WTC11 (cell line): ENCODE measurements around the gene HDAC5. TPM values are rescaled to one million over a fixed set of nuclear protein-coding genes. Genes with fewer than 3 reads are reported as not detected.

Experiments used
- ATAC-seq: fragments of 200-7000 bp; cut with Tn5 transposase; 2 replicates; pipeline ENCODE4 v1.10.0; 2021; ENCODE audit warnings: mild to moderate bottlenecking, moderate library complexity
- CTCF ChIA-PET: fragments of 300-600 bp; sonication (Branson Sonifier 250); formaldehyde crosslinking; loops from one replicate; lab custom pipeline; 2021; ENCODE audit warnings: antibody characterized with exemption; lab: Charles Lee
- POLR2A ChIA-PET: fragments of 350-600 bp; sonication (Branson Sonifier 250); formaldehyde crosslinking; loops from one replicate; lab custom pipeline; 2021; ENCODE audit warnings: antibody characterized with exemption; lab: Charles Lee
- DNase-seq: peaks from one replicate; pipeline ENCODE4 v3.0.0; 2021; ENCODE audit warnings: low spot score
- H3K27ac Mint-ChIP-seq: 2 replicates; pipeline ENCODE4 v1.8.0; 2021; ENCODE audit warnings: mixed read lengths
- H3K27me3 Mint-ChIP-seq: 2 replicates; pipeline ENCODE4 v1.8.0; 2021; ENCODE audit warnings: low read depth, mild to moderate bottlenecking, moderate library complexity, mixed read lengths
- H3K36me3 Mint-ChIP-seq: 2 replicates; pipeline ENCODE4 v1.8.0; 2021; ENCODE audit warnings: mixed read lengths
- H3K4me1 Mint-ChIP-seq: 2 replicates; pipeline ENCODE4 v1.8.0; 2022; ENCODE audit warnings: mixed read lengths
- H3K4me3 Mint-ChIP-seq: 2 replicates; pipeline ENCODE4 v1.8.0; 2021; ENCODE audit warnings: mild to moderate bottlenecking, moderate library complexity, mixed read lengths
- H3K9me3 Mint-ChIP-seq: 2 replicates; pipeline ENCODE4 v1.8.0; 2021; ENCODE audit warnings: mixed read lengths
- CBFB ChIP-seq: sonication (generic); formaldehyde crosslinking; IDR thresholded peaks from 2 replicates; pipeline ENCODE4 v1.8.1; 2022; ENCODE audit warnings: mild to moderate bottlenecking, low read depth, missing genetic modification reagents
- ELF4 ChIP-seq: sonication (generic); formaldehyde crosslinking; IDR thresholded peaks from 2 replicates; pipeline ENCODE4 v1.8.1; 2022; ENCODE audit warnings: low read depth, mild to moderate bottlenecking, moderate library complexity, missing genetic modification reagents
- EMX1 ChIP-seq: fragments of 250-450 bp; sonication (Bioruptor Pico); IDR thresholded peaks from 2 replicates; pipeline ENCODE4 v1.8.0; 2021; ENCODE audit warnings: mild to moderate bottlenecking
- GABPB1 ChIP-seq: sonication (generic); formaldehyde crosslinking; IDR thresholded peaks from 2 replicates; pipeline ENCODE4 v1.8.1; 2023; ENCODE audit warnings: mild to moderate bottlenecking, missing genetic modification reagents
- GRHL2 ChIP-seq: fragments of 250-450 bp; sonication (Bioruptor Pico); IDR thresholded peaks from 2 replicates; pipeline ENCODE4 v1.8.0; 2022; ENCODE audit warnings: mild to moderate bottlenecking, moderate library complexity; ENCODE audit not compliant: insufficient replicate concordance, severe bottlenecking
- HMGA2 ChIP-seq: fragments of 250-450 bp; sonication (Bioruptor Pico); IDR thresholded peaks from 2 replicates; pipeline ENCODE4 v1.4.0; 2021; ENCODE audit warnings: mild to moderate bottlenecking, moderate library complexity
- JAZF1 ChIP-seq: fragments of 250-450 bp; sonication (Bioruptor Pico); IDR thresholded peaks from 2 replicates; pipeline ENCODE4 v1.9.0; 2021; ENCODE audit warnings: moderate library complexity, mild to moderate bottlenecking, inconsistent platforms
- KAT7 ChIP-seq: sonication (generic); formaldehyde crosslinking; IDR thresholded peaks from 2 replicates; pipeline ENCODE4 v1.8.1; 2023; ENCODE audit warnings: missing genetic modification reagents, mild to moderate bottlenecking, borderline replicate concordance
- NFATC4 ChIP-seq: fragments of 250-450 bp; sonication (Bioruptor Pico); IDR thresholded peaks from 2 replicates; pipeline ENCODE4 v1.9.0; 2021; ENCODE audit warnings: mild to moderate bottlenecking
- SP1 ChIP-seq: sonication (generic); formaldehyde crosslinking; conservative IDR thresholded peaks from 2 replicates; pipeline ENCODE4 v1.8.1; 2022; ENCODE audit warnings: missing genetic modification reagents
- ZNF121 ChIP-seq: sonication (generic); formaldehyde crosslinking; IDR thresholded peaks from 2 replicates; pipeline ENCODE4 v1.8.0; 2023; ENCODE audit warnings: missing genetic modification reagents
- ZNF138 ChIP-seq: sonication (generic); formaldehyde crosslinking; conservative IDR thresholded peaks from 2 replicates; pipeline ENCODE4 v1.8.1; 2022; ENCODE audit warnings: mild to moderate bottlenecking, moderate library complexity, missing genetic modification reagents
- ZNF263 ChIP-seq: sonication (generic); formaldehyde crosslinking; IDR thresholded peaks from 2 replicates; pipeline ENCODE4 v1.8.1; 2022; ENCODE audit warnings: low read depth, mild to moderate bottlenecking, moderate library complexity, missing genetic modification reagents
- ZNF423 ChIP-seq: fragments of 250-450 bp; sonication (Bioruptor Pico); IDR thresholded peaks from 2 replicates; pipeline ENCODE4 v2.1.2; 2022; ENCODE audit warnings: mild to moderate bottlenecking, moderate library complexity
- total RNA-seq: library from RNA; stranded (reverse); gene quantifications from 3 replicates; pipeline ENCODE4 v1.2.3, GENCODE V29; 2021
- TF ChIP-seq, protein P1 (sequence below): sonication (generic); formaldehyde crosslinking; IDR thresholded peaks from 2 replicates; pipeline ENCODE4 v1.8.1; 2022; ENCODE audit warnings: missing genetic modification reagents, borderline replicate concordance
- TF ChIP-seq, protein P2 (sequence below): sonication (generic); formaldehyde crosslinking; IDR thresholded peaks from 2 replicates; pipeline ENCODE4 v1.8.1; 2023; ENCODE audit warnings: mild to moderate bottlenecking, moderate library complexity, missing genetic modification reagents
- TF ChIP-seq, protein P3 (sequence below): sonication (generic); formaldehyde crosslinking; IDR thresholded peaks from 2 replicates; pipeline ENCODE4 v1.8.1; 2023; ENCODE audit warnings: mild to moderate bottlenecking, missing genetic modification reagents, moderate library complexity
- TF ChIP-seq, protein P4 (sequence below): sonication (generic); formaldehyde crosslinking; IDR thresholded peaks from 2 replicates; pipeline ENCODE4 v1.8.0; 2022; ENCODE audit warnings: missing genetic modification reagents
- TF ChIP-seq, protein P5 (sequence below): sonication (generic); formaldehyde crosslinking; IDR thresholded peaks from 2 replicates; pipeline ENCODE4 v1.8.1; 2022; ENCODE audit warnings: mild to moderate bottlenecking, missing genetic modification reagents, moderate library complexity, borderline replicate concordance

The HDAC5 gene
- total RNA-seq, 1 experiment from 2014 or later, result 61.6 TPM

DNA sequence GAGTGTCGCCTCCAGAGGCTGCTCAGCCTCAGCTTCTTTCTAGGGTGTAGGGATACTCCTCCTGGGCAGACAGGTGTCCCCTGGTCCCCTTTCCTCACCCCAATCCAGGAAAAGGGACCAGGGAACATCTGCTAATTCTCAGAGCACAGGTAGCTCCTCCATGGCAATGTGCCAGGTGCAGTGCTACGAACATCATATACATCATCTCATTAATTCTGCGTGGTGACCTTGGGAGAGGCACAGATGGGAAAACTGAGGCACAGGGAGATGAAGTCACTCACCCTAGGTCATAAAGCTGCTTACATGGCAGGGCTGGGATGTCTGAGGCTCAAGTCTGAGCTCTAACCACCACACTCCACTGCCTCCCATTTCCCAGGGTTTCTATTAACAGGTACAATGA, 11.7 kb downstream of the HDAC5 start:
- POLR2A ChIA-PET, result interaction anchor here (0.8 to 1.5 kb wide), 6 partner anchors 11 to 97 kb away, joined by 3 to 7 read pairs (median 3); partner anchors contain the start of genes HDAC5 and TMEM101
- TF ChIP-seq GRHL2 (CRISPR knock-in tag) (no peak), ZNF263 (CRISPR knock-in tag) (no peak), ELF4 (CRISPR knock-in tag) (no peak), EMX1 (CRISPR knock-in tag) (no peak), HMGA2 (CRISPR knock-in tag) (no peak), JAZF1 (no peak), GABPB1 (CRISPR knock-in tag) (no peak), SP1 (CRISPR knock-in tag) (no peak), KAT7 (CRISPR knock-in tag) (no peak), ZNF138 (no peak), CBFB (no peak), NFATC4 (CRISPR knock-in tag) (no peak), ZNF423 (CRISPR knock-in tag) (no peak), ZNF121 (CRISPR knock-in tag) (no peak)
- TF ChIP-seq, protein P1, sequence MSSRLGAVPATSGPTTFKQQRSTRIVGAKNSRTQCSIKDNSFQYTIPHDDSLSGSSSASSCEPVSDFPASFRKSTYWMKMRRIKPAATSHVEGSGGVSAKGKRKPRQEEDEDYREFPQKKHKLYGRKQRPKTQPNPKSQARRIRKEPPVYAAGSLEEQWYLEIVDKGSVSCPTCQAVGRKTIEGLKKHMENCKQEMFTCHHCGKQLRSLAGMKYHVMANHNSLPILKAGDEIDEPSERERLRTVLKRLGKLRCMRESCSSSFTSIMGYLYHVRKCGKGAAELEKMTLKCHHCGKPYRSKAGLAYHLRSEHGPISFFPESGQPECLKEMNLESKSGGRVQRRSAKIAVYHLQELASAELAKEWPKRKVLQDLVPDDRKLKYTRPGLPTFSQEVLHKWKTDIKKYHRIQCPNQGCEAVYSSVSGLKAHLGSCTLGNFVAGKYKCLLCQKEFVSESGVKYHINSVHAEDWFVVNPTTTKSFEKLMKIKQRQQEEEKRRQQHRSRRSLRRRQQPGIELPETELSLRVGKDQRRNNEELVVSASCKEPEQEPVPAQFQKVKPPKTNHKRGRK (CRISPR knock-in tag), result no peak
- TF ChIP-seq, protein P2, sequence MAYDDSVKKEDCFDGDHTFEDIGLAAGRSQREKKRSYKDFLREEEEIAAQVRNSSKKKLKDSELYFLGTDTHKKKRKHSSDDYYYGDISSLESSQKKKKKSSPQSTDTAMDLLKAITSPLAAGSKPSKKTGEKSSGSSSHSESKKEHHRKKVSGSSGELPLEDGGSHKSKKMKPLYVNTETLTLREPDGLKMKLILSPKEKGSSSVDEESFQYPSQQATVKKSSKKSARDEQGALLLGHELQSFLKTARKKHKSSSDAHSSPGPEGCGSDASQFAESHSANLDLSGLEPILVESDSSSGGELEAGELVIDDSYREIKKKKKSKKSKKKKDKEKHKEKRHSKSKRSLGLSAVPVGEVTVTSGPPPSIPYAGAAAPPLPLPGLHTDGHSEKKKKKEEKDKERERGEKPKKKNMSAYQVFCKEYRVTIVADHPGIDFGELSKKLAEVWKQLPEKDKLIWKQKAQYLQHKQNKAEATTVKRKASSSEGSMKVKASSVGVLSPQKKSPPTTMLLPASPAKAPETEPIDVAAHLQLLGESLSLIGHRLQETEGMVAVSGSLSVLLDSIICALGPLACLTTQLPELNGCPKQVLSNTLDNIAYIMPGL, result no peak
- TF ChIP-seq, protein P3, sequence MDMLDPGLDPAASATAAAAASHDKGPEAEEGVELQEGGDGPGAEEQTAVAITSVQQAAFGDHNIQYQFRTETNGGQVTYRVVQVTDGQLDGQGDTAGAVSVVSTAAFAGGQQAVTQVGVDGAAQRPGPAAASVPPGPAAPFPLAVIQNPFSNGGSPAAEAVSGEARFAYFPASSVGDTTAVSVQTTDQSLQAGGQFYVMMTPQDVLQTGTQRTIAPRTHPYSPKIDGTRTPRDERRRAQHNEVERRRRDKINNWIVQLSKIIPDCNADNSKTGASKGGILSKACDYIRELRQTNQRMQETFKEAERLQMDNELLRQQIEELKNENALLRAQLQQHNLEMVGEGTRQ (CRISPR knock-in tag), result no peak
- TF ChIP-seq, protein P4, sequence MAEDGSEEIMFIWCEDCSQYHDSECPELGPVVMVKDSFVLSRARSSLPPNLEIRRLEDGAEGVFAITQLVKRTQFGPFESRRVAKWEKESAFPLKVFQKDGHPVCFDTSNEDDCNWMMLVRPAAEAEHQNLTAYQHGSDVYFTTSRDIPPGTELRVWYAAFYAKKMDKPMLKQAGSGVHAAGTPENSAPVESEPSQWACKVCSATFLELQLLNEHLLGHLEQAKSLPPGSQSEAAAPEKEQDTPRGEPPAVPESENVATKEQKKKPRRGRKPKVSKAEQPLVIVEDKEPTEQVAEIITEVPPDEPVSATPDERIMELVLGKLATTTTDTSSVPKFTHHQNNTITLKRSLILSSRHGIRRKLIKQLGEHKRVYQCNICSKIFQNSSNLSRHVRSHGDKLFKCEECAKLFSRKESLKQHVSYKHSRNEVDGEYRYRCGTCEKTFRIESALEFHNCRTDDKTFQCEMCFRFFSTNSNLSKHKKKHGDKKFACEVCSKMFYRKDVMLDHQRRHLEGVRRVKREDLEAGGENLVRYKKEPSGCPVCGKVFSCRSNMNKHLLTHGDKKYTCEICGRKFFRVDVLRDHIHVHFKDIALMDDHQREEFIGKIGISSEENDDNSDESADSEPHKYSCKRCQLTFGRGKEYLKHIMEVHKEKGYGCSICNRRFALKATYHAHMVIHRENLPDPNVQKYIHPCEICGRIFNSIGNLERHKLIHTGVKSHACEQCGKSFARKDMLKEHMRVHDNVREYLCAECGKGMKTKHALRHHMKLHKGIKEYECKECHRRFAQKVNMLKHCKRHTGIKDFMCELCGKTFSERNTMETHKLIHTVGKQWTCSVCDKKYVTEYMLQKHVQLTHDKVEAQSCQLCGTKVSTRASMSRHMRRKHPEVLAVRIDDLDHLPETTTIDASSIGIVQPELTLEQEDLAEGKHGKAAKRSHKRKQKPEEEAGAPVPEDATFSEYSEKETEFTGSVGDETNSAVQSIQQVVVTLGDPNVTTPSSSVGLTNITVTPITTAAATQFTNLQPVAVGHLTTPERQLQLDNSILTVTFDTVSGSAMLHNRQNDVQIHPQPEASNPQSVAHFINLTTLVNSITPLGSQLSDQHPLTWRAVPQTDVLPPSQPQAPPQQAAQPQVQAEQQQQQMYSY (CRISPR knock-in tag), result no peak
- TF ChIP-seq, protein P5, sequence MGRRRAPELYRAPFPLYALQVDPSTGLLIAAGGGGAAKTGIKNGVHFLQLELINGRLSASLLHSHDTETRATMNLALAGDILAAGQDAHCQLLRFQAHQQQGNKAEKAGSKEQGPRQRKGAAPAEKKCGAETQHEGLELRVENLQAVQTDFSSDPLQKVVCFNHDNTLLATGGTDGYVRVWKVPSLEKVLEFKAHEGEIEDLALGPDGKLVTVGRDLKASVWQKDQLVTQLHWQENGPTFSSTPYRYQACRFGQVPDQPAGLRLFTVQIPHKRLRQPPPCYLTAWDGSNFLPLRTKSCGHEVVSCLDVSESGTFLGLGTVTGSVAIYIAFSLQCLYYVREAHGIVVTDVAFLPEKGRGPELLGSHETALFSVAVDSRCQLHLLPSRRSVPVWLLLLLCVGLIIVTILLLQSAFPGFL (CRISPR knock-in tag), result no peak
- TF ChIP-seq, all 79 proteins: peak for 0
- Mint-ChIP-seq H3K4me1 (peaks cover 51% of the 10 kb centered on the region), H3K36me3 (no peaks in the 10 kb centered on the region), H3K9me3 (no peaks in the 10 kb centered on the region), H3K4me3 (peak overlapping the region; percentile 41), H3K27ac (peak overlapping the region; percentile 57), H3K27me3 (no peaks in the 10 kb centered on the region)
- CTCF ChIA-PET, result interaction anchor here (0.8 to 4.6 kb wide), 12 partner anchors 10 to 168 kb away, joined by 3 to 24 read pairs (median 8); partner anchors contain the start of gene HDAC5
- ATAC-seq (no peak), DNase-seq (no peak)
